Peyer's patch (tissue), 4 donors: ENCODE results near the gene PRPF19. TPM values are rescaled to one million over a fixed set of nuclear protein-coding genes. Genes with fewer than 3 reads are reported as not detected.

Experiments used
- DNase-seq, 3 donors: peaks; one replicate each; pipeline ENCODE4 v3.0.0-alpha.2; 2017 to 2019
- H3K27ac ChIP-seq, 4 donors: fragments of 200-600 bp; sonication (generic); one replicate each; pipeline ENCODE4 v1.5.1; 2016 to 2019
- H3K27me3 ChIP-seq, 2 donors: fragments of 200-600 bp; sonication (generic); one replicate each; pipeline ENCODE4 v1.5.1; 2019
- H3K36me3 ChIP-seq, 3 donors: fragments of 200-600 bp; sonication (generic); one replicate each; pipeline ENCODE4 v1.5.1; 2016 to 2019
- H3K4me1 ChIP-seq, 4 donors: fragments of 200-600 bp; sonication (generic); one replicate each; pipeline ENCODE4 v1.5.1; 2016 to 2019
- H3K4me3 ChIP-seq, 4 donors: fragments of 200-600 bp; sonication (generic); 1 replicate in 3 of 4; 2 replicates in 1 of 4; pipeline ENCODE4 v1.5.1; 2016 to 2019; ENCODE audit warnings: mild to moderate bottlenecking in 1 of 4
- H3K9me3 ChIP-seq, 4 donors: fragments of 200-600 bp; sonication (generic); one replicate each; pipeline ENCODE4 v1.5.1; 2016 to 2019; ENCODE audit warnings: mild to moderate bottlenecking in 1 of 4
- POLR2A ChIP-seq, 2 donors: fragments of 450-650 bp; IDR thresholded peaks; one replicate each; pipeline ENCODE4 v1.5.1; 2017; ENCODE audit warnings: antibody characterized with exemption in 2 of 2, mild to moderate bottlenecking in 2 of 2, moderate library complexity in 2 of 2
- total RNA-seq, 4 donors: library from RNA; depleted of rRNA; stranded (reverse); fragments of >200 nt; gene quantifications; one replicate each; pipeline ENCODE4 v1.1.0, GENCODE V29; 2016
- TF ChIP-seq, protein P1 (sequence below), 6 experiments: fragments of 450-650 bp in 4 of 6; fragments of 200-600 bp in 2 of 6; sonication (generic) in 1 of 6; IDR thresholded peaks; one replicate each; pipeline ENCODE4 v1.5.1; 2017 to 2019; ENCODE audit warnings: antibody characterized with exemption in 6 of 6, mild to moderate bottlenecking in 3 of 6, moderate library complexity in 1 of 6

PRPF19 gene
- total RNA-seq, 4 donors from 2014 or later: 36.1 to 53.4 (median 46.5) TPM

GRCh38 chr11:60862171-60862570 is 44.2 kb downstream of the PRPF19 start:
- no peaks in the 10 kb centered on the region for H3K4me1 ChIP-seq
- H3K36me3 ChIP-seq: no peaks in the 10 kb centered on the region
- peak in 1 of 3 donors; percentile 16 for DNase-seq
- no peak overlapping the region for H3K4me3 ChIP-seq
- no peaks in the 10 kb centered on the region for H3K9me3 ChIP-seq
- no peak for TF ChIP-seq POLR2A (IDR thresholded peaks at IDR 0.05)
- TF ChIP-seq, protein P1, sequence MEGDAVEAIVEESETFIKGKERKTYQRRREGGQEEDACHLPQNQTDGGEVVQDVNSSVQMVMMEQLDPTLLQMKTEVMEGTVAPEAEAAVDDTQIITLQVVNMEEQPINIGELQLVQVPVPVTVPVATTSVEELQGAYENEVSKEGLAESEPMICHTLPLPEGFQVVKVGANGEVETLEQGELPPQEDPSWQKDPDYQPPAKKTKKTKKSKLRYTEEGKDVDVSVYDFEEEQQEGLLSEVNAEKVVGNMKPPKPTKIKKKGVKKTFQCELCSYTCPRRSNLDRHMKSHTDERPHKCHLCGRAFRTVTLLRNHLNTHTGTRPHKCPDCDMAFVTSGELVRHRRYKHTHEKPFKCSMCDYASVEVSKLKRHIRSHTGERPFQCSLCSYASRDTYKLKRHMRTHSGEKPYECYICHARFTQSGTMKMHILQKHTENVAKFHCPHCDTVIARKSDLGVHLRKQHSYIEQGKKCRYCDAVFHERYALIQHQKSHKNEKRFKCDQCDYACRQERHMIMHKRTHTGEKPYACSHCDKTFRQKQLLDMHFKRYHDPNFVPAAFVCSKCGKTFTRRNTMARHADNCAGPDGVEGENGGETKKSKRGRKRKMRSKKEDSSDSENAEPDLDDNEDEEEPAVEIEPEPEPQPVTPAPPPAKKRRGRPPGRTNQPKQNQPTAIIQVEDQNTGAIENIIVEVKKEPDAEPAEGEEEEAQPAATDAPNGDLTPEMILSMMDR (IDR thresholded peaks at IDR 0.05): no peak
- H3K27me3 ChIP-seq: no peaks in the 10 kb centered on the region
- H3K27ac ChIP-seq: no peak overlapping the region

GRCh38 chr11:60860943-60861342 is 45.4 kb downstream of the PRPF19 start:
- Histone ChIP-seq H3K36me3 (no peaks in the 10 kb centered on the region), H3K4me3 (no peak overlapping the region), H3K27ac (no peak overlapping the region), H3K27me3 (no peaks in the 10 kb centered on the region), H3K4me1 (no peaks in the 10 kb centered on the region), H3K9me3 (no peaks in the 10 kb centered on the region)
- DNase-seq: peak in 1 of 3 donors; percentile 7
- TF ChIP-seq, protein P1 (IDR thresholded peaks at IDR 0.05): no peak
- TF ChIP-seq POLR2A (IDR thresholded peaks at IDR 0.05): no peak

DNA sequence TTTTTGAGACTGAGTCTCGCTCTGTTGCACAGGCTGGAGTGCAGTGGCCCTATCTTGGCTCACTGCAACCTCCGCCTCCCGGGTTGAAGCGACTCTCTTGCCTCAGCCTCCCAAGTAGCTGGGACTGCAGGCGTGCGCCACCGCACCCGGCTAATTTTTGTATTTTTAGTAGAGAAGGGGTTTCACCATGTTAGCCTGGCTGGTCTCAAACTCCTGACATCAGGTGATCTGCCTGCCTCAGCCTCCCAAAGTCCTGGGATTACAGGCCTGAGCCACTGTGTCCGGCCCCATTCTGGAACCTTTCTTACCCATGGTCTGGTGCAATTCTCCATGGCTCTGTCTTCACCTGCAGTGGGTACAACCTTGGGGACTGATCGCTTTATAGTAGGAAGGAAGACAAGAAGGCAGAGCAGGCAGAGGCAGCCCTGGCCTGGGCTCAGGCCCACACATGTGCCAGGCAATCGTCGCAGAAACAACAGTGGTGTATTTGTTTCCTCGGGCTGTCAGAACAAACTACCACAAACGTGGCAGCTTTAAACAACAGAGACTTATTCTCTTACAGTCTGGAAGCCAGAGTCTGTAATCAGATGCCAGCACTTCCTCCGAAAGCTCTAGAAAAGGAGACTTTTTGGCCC is 46.7 kb downstream of the PRPF19 start:
- Histone ChIP-seq H3K4me1 (no peaks in the 10 kb centered on the region), H3K36me3 (no peaks in the 10 kb centered on the region), H3K4me3 (no peak overlapping the region), H3K27ac (no peak overlapping the region), H3K27me3 (no peaks in the 10 kb centered on the region), H3K9me3 (no peaks in the 10 kb centered on the region)
- DNase-seq: peak in 1 of 3 donors; percentile 7
- TF ChIP-seq POLR2A (IDR thresholded peaks at IDR 0.05): no peak
- TF ChIP-seq, protein P1 (IDR thresholded peaks at IDR 0.05): no peak

DNA sequence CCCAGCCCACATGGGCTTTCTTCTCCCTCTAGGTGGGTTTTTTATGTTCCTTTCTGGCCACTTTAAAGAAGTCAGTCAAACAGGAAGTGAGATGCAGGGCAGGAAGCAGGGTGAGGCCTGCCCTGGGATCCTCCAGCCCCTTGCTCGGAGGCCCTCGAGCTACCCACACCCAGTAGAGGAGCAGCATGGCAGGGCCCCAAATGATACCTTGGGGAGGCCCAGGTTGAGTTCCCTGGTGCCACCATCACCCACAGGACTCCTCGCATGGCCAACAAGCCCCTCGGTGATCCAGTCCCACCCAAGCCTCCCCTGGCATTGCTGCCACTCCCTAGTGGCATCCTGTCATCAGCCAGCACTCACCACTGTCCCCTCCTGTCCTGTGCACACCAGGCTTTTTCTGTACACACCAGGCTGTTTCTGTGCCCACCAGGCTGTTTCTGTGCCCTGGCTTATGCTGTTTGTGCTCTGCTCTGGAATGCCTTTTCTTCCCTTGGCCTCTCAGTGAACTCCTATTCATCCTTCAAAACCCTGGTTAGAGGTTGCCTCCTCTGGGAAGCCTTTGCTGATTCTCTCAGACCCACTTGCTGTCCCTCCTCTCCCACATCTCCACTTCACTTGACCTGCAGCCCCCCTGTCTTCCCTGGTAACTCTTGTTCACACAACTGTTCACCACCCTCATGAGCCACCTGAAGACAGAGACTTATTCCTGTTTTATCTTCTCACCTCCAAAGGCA is 47.5 kb downstream of the PRPF19 start:
- no peaks in the 10 kb centered on the region for H3K27me3 ChIP-seq
- no peaks in the 10 kb centered on the region for H3K9me3 ChIP-seq
- DNase-seq: peak in 1 of 3 donors; percentile 30
- H3K27ac ChIP-seq: no peak overlapping the region
- no peaks in the 10 kb centered on the region for H3K36me3 ChIP-seq
- no peak overlapping the region for H3K4me3 ChIP-seq
- H3K4me1 ChIP-seq: no peaks in the 10 kb centered on the region
- TF ChIP-seq, protein P1 (IDR thresholded peaks at IDR 0.05): no peak
- TF ChIP-seq POLR2A (IDR thresholded peaks at IDR 0.05): no peak

GRCh38 chr11:60858236-60858635 is 48.1 kb downstream of the PRPF19 start:
- TF ChIP-seq, protein P1 (IDR thresholded peaks at IDR 0.05): no peak
- TF ChIP-seq POLR2A (IDR thresholded peaks at IDR 0.05): no peak
- H3K4me1 ChIP-seq: no peaks in the 10 kb centered on the region
- DNase-seq: peak in 1 of 3 donors; percentile 32
- no peak overlapping the region for H3K4me3 ChIP-seq
- H3K27me3 ChIP-seq: no peaks in the 10 kb centered on the region
- H3K36me3 ChIP-seq: no peaks in the 10 kb centered on the region
- H3K9me3 ChIP-seq: no peaks in the 10 kb centered on the region
- peak overlapping the region in 1 of 4 donors; percentile 12 for H3K27ac ChIP-seq
